G401.6 (cell line): ENCODE data around the gene SULT2B1.
A peak's percentile ranks its signal among the peaks of the same experiment; 100 is the strongest.

Experiments
- FAIRE-seq: peaks from 2 replicates; lab custom pipeline; 2012; peaks lifted over from hg19 to GRCh38; lab: Jason Lieb, UNC

Gene SULT2B1

GRCh38 chr19:48603449-48603848 lies 51.5 kb downstream of the SULT2B1 start:
- no peak for FAIRE-seq

GRCh38 chr19:48603850-48604249 lies 51.9 kb downstream of the SULT2B1 start:
- FAIRE-seq: no peak

GRCh38 chr19:48606463-48607358 lies 54.7 kb downstream of the SULT2B1 start, which contains the start of gene SPACA4:
TSS of gene SPACA4 (plus strand) at chr19:48606742. CDS start at chr19:48606979, 237 bp downstream.
- no peak for FAIRE-seq

- FAIRE-seq: no peak
Observed at GRCh38 chr19:48607359-48607755, 55.4 kb downstream of the SULT2B1 start.

- no peak for FAIRE-seq
Observed at GRCh38 chr19:48608798-48609263, 56.9 kb downstream of the SULT2B1 start.

- FAIRE-seq: no peak
Observed at GRCh38 chr19:48609571-48610108, 57.7 kb downstream of the SULT2B1 start.

GRCh38 chr19:48611872-48612271 lies 59.9 kb downstream of the SULT2B1 start:
- FAIRE-seq: no peak

- FAIRE-seq: no peak
Observed at GRCh38 chr19:48613024-48613851, 61.3 kb downstream of the SULT2B1 start.

GRCh38 chr19:48613852-48614435 lies 62.0 kb downstream of the SULT2B1 start:
- FAIRE-seq: no peak

- peak; percentile 34 for FAIRE-seq
Observed at GRCh38 chr19:48614436-48615230, 62.7 kb downstream of the SULT2B1 start, which contains the start of gene FAM83E. TSS of gene FAM83E (minus strand) at chr19:48615076. CDS start at chr19:48613372, 1,704 bp downstream.

- no peak for FAIRE-seq
Observed at GRCh38 chr19:48615231-48616040, 63.5 kb downstream of the SULT2B1 start.

GRCh38 chr19:48616041-48616436 lies 64.1 kb downstream of the SULT2B1 start:
- FAIRE-seq: no peak

GRCh38 chr19:48616491-48617056 lies 64.6 kb downstream of the SULT2B1 start:
- FAIRE-seq: no peak

- FAIRE-seq: no peak
Observed at GRCh38 chr19:48617146-48617937, 65.4 kb downstream of the SULT2B1 start.

GRCh38 chr19:48618278-48618915 lies 66.4 kb downstream of the SULT2B1 start:
- no peak for FAIRE-seq

- peak; percentile 98 for FAIRE-seq
Observed at GRCh38 chr19:48618916-48619691, 67.1 kb downstream of the SULT2B1 start, which contains the start of the genes RPL18 and SPHK2. TSS of gene RPL18 (minus strand) at chr19:48619178. CDS start at chr19:48619143, 35 bp downstream. TSS of gene SPHK2 (plus strand) at chr19:48619506. CDS start at chr19:48620515, 1,009 bp downstream.
